Ecto neural progenitor cell (in vitro differentiated cells): Measurements from ENCODE around the gene STIM2.
"Not testable (repeated sequence)": the region's sequence is repeated elsewhere in the genome, so short reads cannot be mapped to it uniquely, and the experiment has no call there.

ENCODE experiments used
- DNase-seq: peaks from one replicate; pipeline ENCODE4 v3.0.0-alpha.2; 2018; ENCODE audit warnings: low spot score

STIM2 gene

DNA sequence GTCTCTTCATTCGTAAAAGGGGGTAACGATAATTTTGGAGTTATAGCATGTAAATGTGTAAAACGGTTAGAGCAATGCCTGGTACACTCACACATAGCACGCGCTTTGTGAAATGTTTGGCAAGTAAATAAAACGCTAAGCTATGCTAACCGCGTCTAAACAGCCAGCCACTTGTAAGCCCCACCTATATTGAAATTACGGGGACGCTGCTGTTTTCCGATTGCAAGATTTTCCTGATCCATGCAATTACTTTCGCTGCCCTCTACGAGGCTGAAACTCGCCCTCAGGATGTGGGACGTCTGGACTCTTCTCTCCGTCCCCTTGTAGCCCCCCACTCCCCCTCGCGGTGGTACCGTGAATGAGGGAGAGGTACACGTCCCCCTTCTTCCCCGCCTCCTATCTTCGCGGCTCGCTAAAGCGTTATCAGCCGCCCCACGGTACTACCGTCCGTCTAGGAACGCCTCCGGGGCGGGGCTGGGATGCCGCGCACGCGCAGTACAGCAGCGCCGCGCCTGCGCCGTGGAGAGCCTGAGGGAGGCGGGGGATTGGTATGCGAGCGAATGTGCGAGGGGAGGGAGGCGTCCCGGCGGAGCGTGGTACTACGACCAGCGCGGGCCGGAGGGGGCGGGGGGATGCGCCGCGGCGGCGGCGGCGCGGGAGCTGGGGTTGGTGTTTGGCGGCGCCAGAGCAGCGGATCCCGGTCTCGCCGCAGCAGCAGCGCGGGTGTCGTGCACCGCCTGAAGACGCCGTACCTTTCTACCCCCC is at the start of gene STIM2:
Gene STIM2 (plus strand): TSS at position 685 of the 765 bp plus-strand sequence.
- DNase-seq, result peak; percentile 99

DNA sequence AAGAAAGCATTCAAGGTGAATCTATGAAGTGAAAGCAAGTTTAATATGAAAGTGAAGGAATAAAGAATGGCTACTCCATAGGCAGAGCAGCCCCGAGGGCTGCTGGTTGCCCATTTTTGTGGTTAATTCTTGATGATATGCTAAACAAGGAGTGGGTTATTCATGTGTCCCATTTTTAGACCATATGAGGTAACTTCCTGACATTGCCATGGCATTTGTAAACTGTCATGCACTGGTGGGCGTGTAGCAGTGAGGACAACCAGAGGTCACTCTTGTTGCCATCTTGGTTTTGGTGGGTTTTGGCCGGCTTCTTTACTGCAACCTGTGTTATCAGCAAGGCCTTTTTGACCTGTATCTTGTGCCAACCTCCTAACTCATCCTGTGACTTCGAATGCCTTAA is 49.1 kb upstream of the STIM2 start:
- DNase-seq, result not testable (repeated sequence)

DNA sequence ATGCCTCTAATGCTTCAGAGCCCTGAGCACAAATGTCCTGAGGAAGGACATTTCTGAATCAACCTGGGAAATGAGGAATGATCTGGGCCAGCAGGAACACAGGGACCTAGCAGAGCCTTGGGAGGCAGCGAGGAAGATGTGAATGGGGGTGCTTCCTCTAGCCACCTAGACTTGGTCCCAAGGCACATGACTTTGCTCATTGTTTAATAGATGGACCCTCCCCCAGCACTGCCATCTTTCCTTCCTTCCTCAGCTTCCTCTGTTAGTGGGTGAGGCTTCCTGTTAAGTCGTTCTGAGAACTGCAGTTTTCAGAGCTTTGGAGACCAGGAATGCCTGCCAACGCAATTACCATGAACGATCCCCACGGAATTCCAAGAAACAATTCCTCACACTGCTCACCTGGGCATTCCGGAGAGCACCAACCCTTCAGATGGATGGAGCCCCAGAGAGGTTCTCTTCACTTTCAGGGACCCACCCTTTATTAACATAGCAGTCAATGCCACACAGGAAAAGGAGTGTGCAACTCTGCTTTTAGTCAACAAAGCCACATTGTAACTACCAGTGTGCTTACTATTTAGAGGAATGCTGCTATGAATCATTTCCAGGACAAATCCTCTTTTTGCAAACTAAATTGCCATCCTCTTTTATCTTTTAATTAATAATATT is 48.5 kb upstream of the STIM2 start:
- no peak for DNase-seq

DNA sequence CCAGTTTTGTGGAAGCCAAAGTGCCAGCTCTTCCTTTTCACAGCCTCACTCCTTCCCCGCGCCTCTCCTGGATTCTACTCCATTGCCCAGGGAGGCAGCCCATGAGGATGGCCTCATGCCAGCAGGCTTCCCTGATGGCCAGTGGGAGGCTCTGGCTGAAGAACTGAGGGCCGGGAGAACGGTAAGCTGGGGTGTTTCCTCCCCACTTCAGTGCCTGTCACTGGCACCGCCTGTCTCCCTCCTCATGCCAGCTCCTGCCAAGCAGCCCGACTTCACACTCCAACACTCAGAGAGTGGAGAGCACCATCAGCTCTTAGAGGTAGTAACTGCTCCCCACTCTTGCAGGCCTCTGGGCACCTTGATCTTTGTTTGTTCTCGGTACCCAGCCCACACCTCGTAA is 46.9 kb upstream of the STIM2 start:
- no peak for DNase-seq

DNA sequence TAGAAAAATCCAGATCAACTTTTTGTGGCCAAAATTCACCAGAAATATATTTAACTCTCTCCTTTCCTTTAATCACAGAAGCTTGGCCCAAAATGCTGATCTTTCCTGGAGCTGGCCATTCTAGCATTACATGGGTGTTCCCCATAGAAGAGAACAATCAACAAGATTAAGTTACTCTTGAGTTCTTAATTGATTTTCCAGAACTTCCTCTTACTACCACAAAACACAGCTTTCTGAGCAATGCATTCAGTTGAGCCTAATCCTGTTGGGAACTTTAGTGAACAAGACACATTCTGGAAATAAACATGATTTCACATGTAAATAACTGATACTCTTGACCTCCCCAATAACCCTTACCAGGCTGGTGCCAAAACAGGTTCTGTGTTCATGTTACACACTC is 45.4 kb upstream of the STIM2 start:
- no peak for DNase-seq

DNA sequence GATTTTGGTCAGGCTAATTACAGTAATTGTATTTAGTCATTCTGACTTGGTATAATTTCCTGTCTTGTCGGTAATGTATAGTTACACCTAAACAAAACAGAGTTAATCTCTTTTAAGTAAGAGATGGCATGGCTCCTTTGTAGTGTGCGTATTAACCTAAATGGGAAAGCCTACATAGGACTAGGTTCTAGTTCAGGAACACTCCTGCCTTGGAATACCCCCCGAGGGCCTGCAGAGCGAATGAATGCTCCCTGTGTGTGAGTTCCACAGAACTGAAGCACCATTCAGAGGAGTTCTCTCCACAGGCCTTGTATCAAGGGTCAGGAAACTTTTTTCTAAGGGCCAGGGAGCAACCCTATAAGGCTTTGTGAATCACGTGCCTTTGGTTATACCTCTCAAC is 44.9 kb upstream of the STIM2 start:
- DNase-seq, result no peak

DNA sequence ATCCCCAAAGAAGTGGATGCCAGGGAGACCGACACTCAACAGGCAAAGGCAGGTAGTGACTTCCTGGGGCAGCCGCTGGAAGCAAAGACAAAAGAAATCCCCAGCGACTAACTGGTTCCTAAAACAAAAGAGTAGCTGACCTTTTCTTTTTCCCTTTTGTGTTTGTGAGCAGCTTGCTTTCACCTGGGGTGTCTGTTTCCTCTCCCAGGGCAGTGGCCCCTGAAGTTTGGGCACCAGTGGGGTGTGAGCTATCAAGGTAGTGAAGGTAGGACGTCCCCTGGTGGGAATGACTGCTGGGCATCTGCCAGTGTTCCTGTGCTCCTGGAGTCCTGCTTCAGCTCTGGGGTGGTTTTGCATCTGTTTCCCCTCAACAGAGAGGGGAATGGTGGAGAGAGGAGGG is 41.6 kb upstream of the STIM2 start:
- DNase-seq, result no peak

DNA sequence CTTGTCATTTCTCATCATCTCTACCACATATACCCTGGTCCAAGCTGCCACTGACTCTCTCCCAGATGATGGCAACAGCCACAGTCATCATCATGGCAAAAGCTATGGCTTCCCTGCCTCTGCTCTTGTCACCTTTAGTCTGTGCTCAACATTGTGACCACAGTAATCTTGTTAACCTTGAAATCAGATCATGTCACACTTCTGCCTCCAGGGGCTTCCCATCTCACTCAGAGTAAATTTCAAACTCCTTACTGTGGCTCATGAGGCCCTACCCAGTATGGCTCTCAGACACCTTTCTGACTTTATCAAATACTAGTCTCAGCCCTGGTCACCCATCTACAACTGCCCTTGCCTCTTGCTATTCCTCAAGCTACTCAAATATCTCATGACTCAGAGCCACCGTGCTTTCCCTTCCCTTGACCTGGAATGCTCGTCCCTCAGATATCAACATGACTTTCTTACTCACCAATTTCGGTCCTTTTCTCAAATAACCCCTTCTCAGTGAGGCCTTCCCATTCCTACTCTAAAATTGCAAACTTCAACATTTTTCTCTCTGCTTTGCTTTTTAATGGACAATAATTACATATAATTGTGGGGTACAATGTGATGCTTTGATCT is 41.1 kb upstream of the STIM2 start:
- DNase-seq, result no peak

DNA sequence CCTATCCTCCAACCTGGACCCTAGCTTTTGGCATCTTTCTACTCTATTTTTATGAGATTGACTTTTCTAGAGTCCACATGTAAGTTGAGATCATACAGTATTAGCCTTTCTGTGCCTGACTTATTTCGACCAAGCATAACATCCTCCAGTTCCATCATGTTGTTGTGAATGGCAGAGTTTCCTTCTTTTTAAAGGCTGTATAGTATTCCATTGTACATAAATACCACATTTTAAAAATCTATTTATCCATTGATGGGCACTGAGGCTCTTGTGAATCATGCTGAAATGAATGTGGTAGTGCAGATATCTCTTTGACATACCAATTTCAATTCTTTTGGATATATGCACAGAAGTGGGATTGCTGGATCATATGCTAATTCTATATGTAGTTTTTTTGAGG is 40.3 kb upstream of the STIM2 start:
- DNase-seq, result no peak

DNA sequence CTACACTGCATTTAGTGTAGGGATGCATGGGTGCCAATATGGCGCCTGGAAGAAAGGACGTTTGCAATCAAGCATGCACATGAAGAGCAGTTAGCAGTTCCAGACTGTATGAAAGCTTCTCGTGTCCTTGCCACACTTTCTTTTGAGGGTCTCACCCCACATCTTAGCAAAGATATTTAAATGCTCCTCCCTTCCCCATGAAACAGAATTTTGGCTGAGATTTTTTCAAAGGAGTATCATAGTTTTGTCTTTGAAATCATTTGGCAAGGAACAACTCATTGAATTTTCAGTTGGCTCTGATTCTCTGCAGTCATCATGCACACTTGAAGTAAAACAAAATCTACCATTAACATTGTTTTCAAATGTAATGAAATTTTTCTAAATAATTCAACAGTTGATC is 39.6 kb upstream of the STIM2 start:
- no peak for DNase-seq

DNA sequence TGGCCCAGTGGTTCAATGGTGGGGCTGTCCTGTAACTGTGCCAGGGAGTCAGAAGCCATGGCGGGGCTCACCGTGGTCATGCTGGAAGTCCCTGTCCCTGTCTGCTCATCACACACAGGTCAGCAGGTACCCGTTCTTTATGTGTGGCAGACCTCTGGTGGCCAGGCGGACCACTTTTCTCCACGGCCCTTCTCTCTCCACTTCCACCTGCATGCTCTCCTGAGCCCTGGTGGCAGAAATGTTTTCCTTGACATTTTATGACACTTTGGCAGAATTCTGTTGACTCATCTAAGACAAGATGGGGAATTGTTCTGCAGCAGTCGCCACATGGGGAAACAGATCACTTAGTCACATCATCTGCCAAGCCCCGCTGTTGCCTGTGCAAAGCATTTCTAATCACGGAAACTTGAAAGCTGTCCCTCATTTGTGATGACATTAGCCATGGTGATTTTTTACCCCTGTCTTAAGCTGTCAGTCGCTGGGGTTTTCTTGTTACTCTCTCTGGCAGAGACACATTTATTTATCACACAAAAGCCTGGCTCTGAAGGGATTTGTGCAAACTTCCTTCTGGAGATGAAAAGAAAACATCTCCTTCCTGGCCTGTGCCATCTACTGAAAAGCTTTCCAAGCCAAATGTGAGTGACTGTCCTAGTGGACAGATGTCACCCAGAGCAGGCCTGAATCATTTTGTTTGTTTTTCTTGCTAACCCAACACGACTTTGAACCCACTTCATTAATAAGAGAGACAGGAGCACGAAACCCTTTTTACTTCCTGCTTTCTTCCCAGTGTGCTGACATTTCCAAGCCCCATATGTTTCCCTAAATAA is 38.8 kb upstream of the STIM2 start:
- DNase-seq, result no peak

DNA sequence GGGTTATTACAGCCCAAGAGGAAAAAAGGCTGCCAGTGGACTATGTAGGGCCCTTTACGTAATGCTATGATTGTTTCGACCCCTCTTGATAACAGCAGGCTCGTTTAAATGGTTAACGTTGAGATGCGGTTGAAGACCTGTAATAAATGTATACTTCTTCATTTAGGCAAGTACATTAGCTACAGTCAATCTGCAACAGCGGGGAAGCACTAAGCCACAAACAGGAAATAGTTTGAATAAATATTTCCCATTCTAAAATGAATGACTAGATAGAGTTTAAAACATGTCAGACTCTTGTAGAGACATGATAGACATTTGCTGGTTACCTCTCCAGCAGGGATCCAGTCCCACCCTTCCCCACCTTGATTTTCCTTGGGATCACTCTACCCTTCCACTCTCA is 38.1 kb upstream of the STIM2 start:
- no peak for DNase-seq

DNA sequence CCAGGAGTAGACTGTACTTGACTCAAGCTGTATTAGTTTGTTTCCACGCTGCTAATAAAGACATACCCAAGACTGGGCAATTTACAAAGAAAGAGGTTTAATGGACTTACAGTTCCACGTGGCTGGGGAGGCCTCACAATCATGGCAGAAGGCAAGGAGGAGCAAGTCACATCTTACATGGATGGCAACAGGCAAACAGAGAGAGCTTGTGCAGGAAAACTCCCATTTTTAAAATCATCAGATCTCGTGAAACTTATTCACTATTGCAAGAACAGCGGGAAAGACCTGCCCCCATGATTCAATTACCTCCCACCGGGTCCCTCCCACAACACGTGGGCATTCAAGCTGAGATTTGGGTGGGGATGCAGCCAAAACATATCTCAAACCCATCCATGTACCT is 37.7 kb upstream of the STIM2 start:
- DNase-seq, result not testable (repeated sequence)

DNA sequence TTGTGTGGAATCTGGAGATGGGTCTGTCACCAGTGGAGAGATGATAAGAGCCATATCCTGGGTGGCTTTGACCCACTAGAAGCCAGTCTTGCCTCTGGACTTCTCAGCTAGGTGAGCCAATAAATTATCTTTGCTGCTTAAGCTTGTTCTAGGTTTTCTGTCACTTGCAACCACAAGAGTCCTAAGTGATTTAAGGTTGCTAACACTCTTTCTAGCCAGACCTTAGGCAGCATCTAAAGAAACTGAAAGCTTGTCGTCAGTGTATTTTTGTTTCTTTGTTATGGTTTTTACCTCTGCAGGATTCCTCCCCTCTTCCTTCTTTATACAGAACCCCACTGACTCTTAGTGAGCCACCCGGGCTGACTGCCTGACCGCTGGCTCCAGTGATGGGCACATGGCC is 37.1 kb upstream of the STIM2 start:
- no peak for DNase-seq

DNA sequence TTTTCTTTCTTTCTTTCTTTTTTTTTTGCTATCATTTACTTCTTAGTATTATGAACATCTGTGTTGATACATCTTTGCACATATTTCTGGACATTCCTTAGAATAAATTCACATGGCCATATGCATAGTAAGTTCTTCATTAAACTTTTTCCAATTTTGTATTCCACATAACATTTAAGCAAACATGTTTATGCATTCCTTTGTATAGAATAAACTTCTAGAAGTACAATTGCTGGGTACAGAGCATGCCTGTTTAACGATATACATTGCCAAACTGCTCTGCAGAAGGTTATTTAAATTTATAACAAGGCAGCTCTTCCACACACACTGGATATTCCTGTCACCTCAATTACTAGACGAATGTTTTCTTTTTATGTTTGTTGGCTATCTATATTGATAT is 36.0 kb upstream of the STIM2 start:
- no peak for DNase-seq

DNA sequence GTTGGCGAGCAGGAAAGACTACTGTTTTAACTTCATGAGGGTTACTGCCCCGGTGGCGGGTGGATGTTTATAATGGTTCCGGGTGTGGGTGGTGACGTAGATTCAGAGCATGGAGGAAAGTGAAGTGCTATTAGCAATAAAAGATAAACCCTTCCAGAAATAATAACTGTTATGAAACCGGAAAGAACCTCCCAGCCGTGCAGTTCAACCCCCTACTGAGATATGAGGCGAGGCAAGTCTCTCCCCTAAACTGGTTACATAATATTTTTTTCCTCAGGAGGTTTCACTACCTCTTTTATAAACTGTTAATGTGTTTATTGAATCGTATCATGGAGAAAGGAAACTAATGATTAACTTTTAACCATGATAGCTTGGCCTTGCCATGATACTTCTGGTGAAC is 33.9 kb upstream of the STIM2 start:
- no peak for DNase-seq

DNA sequence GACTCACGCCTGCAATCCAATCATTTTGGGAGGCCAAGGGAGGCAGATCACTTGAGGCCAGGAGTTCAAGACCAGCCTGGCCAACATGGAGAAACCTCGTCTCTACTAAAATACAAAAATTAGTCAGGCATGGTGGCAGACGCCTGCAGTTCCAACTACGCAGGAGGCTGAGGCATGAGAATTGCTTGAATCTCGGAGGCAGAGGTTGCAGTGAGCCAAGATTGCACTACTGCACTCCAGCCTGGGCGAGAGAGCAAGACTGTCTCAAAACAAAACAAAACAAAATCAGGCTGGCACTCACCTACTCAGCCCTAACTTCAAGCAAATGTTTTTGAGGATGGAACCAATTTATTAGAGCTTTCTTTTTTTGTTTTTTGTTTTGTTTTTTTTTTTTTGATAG is 33.3 kb upstream of the STIM2 start:
- DNase-seq, result not testable (repeated sequence)

DNA sequence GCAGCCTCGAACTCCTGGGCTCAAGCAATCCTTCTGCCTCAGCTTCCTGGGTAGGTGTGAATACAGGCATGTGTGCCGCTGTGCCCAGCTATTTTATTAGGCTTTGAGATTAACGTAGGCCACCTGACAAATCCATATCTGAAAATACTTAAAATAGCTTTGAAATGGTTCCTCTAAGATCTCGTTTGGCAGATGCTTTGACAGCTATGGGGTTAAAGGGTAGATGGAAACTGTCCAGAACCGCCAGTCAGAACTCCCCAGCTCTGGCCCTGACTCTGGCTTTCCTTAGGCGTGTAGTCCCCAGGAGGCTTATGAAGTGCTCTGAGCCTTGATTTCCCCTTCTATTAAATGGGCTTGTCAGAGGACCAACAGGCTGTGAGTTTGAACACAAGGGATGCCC is 32.8 kb upstream of the STIM2 start:
- DNase-seq, result no peak

DNA sequence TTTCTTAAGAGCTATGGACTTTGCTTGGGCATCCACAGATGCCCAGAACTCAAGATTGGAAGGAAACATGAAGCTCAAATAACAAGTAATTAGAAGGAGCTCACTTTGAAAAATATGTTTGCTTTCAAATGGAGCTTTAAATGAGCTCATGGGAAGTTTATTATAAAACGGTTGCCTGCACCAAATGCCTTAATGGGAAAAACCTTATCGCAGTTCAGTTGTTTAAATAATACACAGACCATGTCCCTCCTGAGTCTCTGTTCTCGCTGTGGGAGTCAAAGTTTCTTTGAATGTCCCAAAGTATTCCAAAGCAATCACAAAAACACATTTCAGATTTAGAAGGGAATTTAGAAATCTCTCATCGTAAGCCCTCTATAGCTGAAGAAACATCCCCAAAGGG is 31.6 kb upstream of the STIM2 start:
- DNase-seq, result no peak

DNA sequence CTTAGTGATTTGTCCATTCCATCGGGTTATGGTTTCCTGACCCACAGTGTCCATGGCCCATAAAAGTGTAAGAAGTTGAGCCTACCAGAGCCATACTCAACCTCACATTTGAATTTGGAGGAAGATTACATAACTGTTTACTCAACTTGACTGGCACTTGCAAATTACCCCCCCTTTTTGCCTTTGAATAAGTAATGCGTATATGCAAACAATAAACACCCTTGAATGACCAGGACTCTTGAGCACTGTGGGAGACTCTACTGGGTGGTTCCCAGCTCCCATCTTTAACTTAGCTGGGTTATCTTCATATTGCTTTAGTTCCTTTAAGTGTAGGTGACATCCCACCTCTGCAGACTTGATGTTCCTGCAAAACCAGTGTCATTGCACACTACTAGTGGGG is 30.6 kb upstream of the STIM2 start:
- DNase-seq, result no peak

DNA sequence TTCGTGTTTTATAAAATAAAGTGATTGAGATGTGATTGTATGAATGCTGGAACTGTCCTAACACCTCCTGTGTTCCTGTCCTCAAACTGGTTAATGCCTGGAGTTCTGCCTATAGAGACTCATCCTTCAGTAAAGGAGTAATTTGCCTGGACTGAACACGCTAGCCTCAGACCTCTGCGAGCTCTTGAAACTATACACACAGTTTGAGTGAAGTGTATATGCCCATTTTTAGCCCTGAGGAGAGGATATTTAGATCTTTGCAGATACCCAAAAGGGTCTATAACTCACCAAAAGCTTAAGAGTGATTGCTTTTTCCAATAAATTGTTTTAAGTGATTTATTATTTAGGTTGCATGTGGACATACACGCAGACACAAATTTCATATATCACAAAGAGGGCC is 29.9 kb upstream of the STIM2 start:
- no peak for DNase-seq

DNA sequence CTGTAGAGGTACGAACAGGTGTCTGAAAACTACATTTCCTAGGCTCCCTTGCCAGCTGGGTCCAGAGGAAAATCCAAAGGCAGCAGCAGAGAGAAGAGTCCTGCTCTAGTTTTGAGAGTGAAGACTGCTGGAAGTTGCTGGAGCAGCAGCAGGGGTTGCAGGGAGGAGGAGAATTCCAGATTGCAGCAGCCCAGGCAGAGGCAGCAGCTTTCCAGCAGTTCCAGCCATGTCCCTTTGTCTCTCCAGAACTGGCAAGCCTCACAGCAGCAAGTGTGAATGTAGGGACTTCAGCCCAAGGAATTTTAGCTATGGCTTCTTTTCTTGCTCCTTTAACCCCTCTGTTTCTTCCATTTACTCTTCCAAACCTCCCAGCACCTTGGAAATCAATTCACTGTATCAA is 24.1 kb upstream of the STIM2 start:
- no peak for DNase-seq
